Esophagus squamous epithelium (tissue), 5 donors: ENCODE measurements around the gene JAML. TPM values are rescaled to one million over a fixed set of nuclear protein-coding genes. Genes with fewer than 3 reads are reported as not detected.

Source experiments
- DNase-seq: peaks from one replicate; lab custom pipeline; 2025; lab: John Stamatoyannopoulos, UW
- H3K27ac ChIP-seq, 4 donors: fragments of 200-600 bp; sonication (generic); one replicate each; pipeline ENCODE4 v1.5.1; 2016 to 2019; ENCODE audit warnings: mild to moderate bottlenecking in 1 of 4
- H3K27me3 ChIP-seq, 4 donors: fragments of 200-600 bp; sonication (generic); 1 replicate in 3 of 4; 2 replicates in 1 of 4; pipeline versions ENCODE4 v1.5.1 to v1.6.0; 2017 to 2021; ENCODE audit warnings: antibody characterized with exemption in 1 of 4
- H3K36me3 ChIP-seq, 3 donors: fragments of 200-600 bp; sonication (generic); one replicate each; pipeline ENCODE4 v1.5.1; 2016 to 2019
- H3K4me1 ChIP-seq, 3 donors: fragments of 200-600 bp; sonication (generic); one replicate each; pipeline ENCODE4 v1.5.1; 2017 to 2019
- H3K4me3 ChIP-seq, 4 donors: fragments of 200-600 bp; sonication (generic); 1 replicate in 3 of 4; 2 replicates in 1 of 4; pipeline ENCODE4 v1.5.1; 2016 to 2019; ENCODE audit warnings: mild to moderate bottlenecking in 2 of 4, moderate library complexity in 1 of 4
- H3K9me3 ChIP-seq, 3 donors: fragments of 200-600 bp; sonication (generic); one replicate each; pipeline ENCODE4 v1.5.1; 2016 to 2019
- CTCF ChIP-seq, 6 experiments: fragments of 450-650 bp in 4 of 6; fragments of 200-600 bp in 2 of 6; sonication (generic) in 2 of 6; IDR thresholded peaks; one replicate each; pipeline ENCODE4 v1.5.1; 2016 to 2019; ENCODE audit warnings: antibody characterized with exemption in 6 of 6, mild to moderate bottlenecking in 4 of 6, moderate library complexity in 4 of 6
- POLR2A ChIP-seq, 4 donors: fragments of 450-650 bp; IDR thresholded peaks; one replicate each; pipeline ENCODE4 v1.6.1; 2017; ENCODE audit warnings: antibody characterized with exemption in 4 of 4, mild to moderate bottlenecking in 4 of 4, moderate library complexity in 3 of 4
- WGBS, 2 donors: methylation state at CpG; one replicate each; pipeline ENCODE4 v1.1.5; 2018; 5-methylcytosine and 5-hydroxymethylcytosine counted together
- intact Hi-C: fragments of 100-400 bp; cut with DNase I; formaldehyde crosslinking; loops from one replicate; pipeline ENCODE4 v1.15.0; 2022
- total RNA-seq, 4 donors: library from RNA; depleted of rRNA; stranded (reverse); fragments of >200 nt; gene quantifications; one replicate each; pipeline ENCODE4 v1.1.0, GENCODE V29; 2016
- donor health status: DM: yes; HTN: yes; CAD: no.

Gene JAML
- total RNA-seq, 4 donors from 2014 or later = 2.2 to 17.9 (median 9.5) TPM

GRCh38 chr11:118206391-118207031 is 18.3 kb downstream of the JAML start:
- H3K4me1 ChIP-seq = peaks cover 0 to 12% (median 7%) of the 10 kb centered on the region in 3 donors
- peak overlapping the region in 1 of 4 donors; percentile 18 for H3K27ac ChIP-seq
- DNase-seq = no peak

GRCh38 chr11:118205606-118206378 is 19.0 kb downstream of the JAML start:
- intact Hi-C loops = no loop called here
- DNase-seq = no peak
- no peak for TF ChIP-seq POLR2A (IDR thresholded peaks at IDR 0.05)
- no peak for TF ChIP-seq CTCF (IDR thresholded peaks at IDR 0.05)
- Histone ChIP-seq H3K9me3 (no peaks in the 10 kb centered on the region), H3K4me1 (peaks cover 0 to 12% (median 7%) of the 10 kb centered on the region in 3 donors), H3K36me3 (no peaks in the 10 kb centered on the region), H3K27me3 (peaks cover 0 to 11% (median 0%) of the 10 kb centered on the region in 4 donors), H3K27ac (peak overlapping the region in 2 of 4 donors; percentile 18 to 55), H3K4me3 (no peak overlapping the region)
- 87 to 91% methylated on average over 7 to 9 of the region's 9 CpGs for WGBS, 2 donors

More at GRCh38 chr11:118206391-118207031, 18.3 kb downstream of the JAML start:
- Histone ChIP-seq H3K4me3 (no peak overlapping the region), H3K9me3 (no peaks in the 10 kb centered on the region), H3K36me3 (no peaks in the 10 kb centered on the region), H3K27me3 (peaks cover 0 to 11% (median 0%) of the 10 kb centered on the region in 4 donors)
- no peak for TF ChIP-seq POLR2A (IDR thresholded peaks at IDR 0.05)
- no peak for TF ChIP-seq CTCF (IDR thresholded peaks at IDR 0.05)
- intact Hi-C loops = no loop called here
- WGBS, 2 donors = 20 to 32% methylated on average over 1 of the region's 1 CpG

GRCh38 chr11:118202599-118203422 is 22.0 kb downstream of the JAML start:
- intact Hi-C loops = loop anchor here (5.0 kb wide), 1 partner anchor 89 kb away; no protein-coding TSS in a partner anchor
- no peak overlapping the region for H3K4me3 ChIP-seq
- H3K4me1 ChIP-seq = peaks cover 0 to 18% (median 18%) of the 10 kb centered on the region in 3 donors
- 74 to 78% methylated on average over 5 to 7 of the region's 7 CpGs for WGBS, 2 donors
- H3K27ac ChIP-seq = peak overlapping the region in 2 of 4 donors; percentile 7 to 22
- no peak for TF ChIP-seq CTCF (IDR thresholded peaks at IDR 0.05)
- TF ChIP-seq POLR2A (IDR thresholded peaks at IDR 0.05) = no peak
- no peaks in the 10 kb centered on the region for H3K9me3 ChIP-seq
- no peaks in the 10 kb centered on the region for H3K36me3 ChIP-seq
- no peaks in the 10 kb centered on the region for H3K27me3 ChIP-seq
- no peak for DNase-seq

DNA sequence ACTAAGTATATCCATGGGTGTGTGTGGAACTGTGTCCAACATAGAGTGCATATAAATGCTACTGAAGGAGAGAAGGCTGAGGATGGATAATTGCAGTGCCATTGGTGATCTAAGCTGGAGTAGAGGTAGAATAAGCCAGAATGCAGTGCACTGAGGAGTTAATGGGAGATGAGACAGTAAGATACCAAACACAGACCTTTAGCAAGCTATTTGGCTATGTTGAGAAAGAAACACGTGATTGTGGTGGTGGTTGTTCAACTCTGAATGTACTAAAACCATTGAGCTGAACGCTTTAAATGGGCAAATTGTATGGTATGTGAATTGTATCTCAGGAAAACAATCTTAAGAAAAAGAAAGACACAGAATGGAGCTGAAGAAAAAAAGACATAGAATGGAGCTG is 22.8 kb downstream of the JAML start:
- 86 to 93% methylated on average over 2 of the region's 2 CpGs for WGBS, 2 donors
- DNase-seq = no peak
- Histone ChIP-seq H3K27me3 (no peaks in the 10 kb centered on the region), H3K27ac (peak overlapping the region in 1 of 4 donors; percentile 7), H3K4me1 (peaks cover 0 to 20% (median 12%) of the 10 kb centered on the region in 3 donors), H3K9me3 (no peaks in the 10 kb centered on the region), H3K36me3 (no peaks in the 10 kb centered on the region), H3K4me3 (no peak overlapping the region)
- no peak for TF ChIP-seq POLR2A (IDR thresholded peaks at IDR 0.05)
- TF ChIP-seq CTCF (IDR thresholded peaks at IDR 0.05) = no peak
- intact Hi-C loops = loop anchor here (5.0 kb wide), 1 partner anchor 90 kb away; no protein-coding TSS in a partner anchor
